SJCRH30 (cell line): Measurements from ENCODE around the gene TAS1R1. TPM values are rescaled to one million over a fixed set of nuclear protein-coding genes. Genes with fewer than 3 reads are reported as not detected.

ENCODE experiments used
- DNase-seq, 2 experiments: peaks; one replicate each; pipeline ENCODE4 v3.0.0-alpha.2; 2015 to 2020
- H3K27ac ChIP-seq: fragments of 250-450 bp; sonication (Bioruptor Pico); 2 replicates; pipeline ENCODE4 v1.5.1; 2020; ENCODE audit warnings: mild to moderate bottlenecking, moderate library complexity
- H3K27me3 ChIP-seq: fragments of 250-450 bp; sonication (Bioruptor Pico); 2 replicates; pipeline ENCODE4 v1.5.1; 2020; ENCODE audit warnings: mild to moderate bottlenecking, moderate library complexity
- H3K36me3 ChIP-seq: fragments of 250-450 bp; sonication (Bioruptor Pico); 2 replicates; pipeline ENCODE4 v1.5.1; 2020; ENCODE audit warnings: mild to moderate bottlenecking, moderate library complexity
- H3K4me1 ChIP-seq: fragments of 250-450 bp; sonication (Bioruptor Pico); 2 replicates; pipeline ENCODE4 v1.5.1; 2020; ENCODE audit warnings: mild to moderate bottlenecking, moderate library complexity
- H3K4me3 ChIP-seq: fragments of 250-450 bp; sonication (Bioruptor Pico); 2 replicates; pipeline ENCODE4 v1.5.1; 2020; ENCODE audit warnings: mild to moderate bottlenecking, moderate library complexity
- H3K9me3 ChIP-seq: fragments of 250-450 bp; sonication (Bioruptor Pico); replicated peaks from 2 replicates; pipeline ENCODE4 v1.5.1; 2020; ENCODE audit warnings: mild to moderate bottlenecking, moderate library complexity
- total RNA-seq: library from RNA; depleted of rRNA; stranded (reverse); fragments of >200 nt; shearing (Covaris generic); gene quantifications from 2 replicates; pipeline ENCODE4 v1.2.3, GENCODE V29; 2014

Gene TAS1R1
- total RNA-seq, 1 experiment from 2014 or later, result 0.14 TPM

GRCh38 chr1:6614019-6614928, 59.2 kb downstream of the TAS1R1 start:
- Histone ChIP-seq H3K27ac (peak overlapping the region; percentile 68), H3K4me1 (peaks cover 9% of the 10 kb centered on the region)
- DNase-seq, result peak; percentile 68 to 72

GRCh38 chr1:6614929-6615785, 60.0 kb downstream of the TAS1R1 start:
- Histone ChIP-seq H3K27ac (no peak overlapping the region), H3K36me3 (peaks cover 34% of the 10 kb centered on the region)
- DNase-seq, result no peak

More at GRCh38 chr1:6614019-6614928, 59.2 kb downstream of the TAS1R1 start:
- Histone ChIP-seq H3K27me3 (no peaks in the 10 kb centered on the region), H3K9me3 (no peaks in the 10 kb centered on the region), H3K4me3 (peak overlapping the region; percentile 99), H3K36me3 (peaks cover 26% of the 10 kb centered on the region)

GRCh38 chr1:6619045-6619444, 63.9 kb downstream of the TAS1R1 start:
- Histone ChIP-seq H3K27ac (no peak overlapping the region), H3K27me3 (no peaks in the 10 kb centered on the region), H3K4me1 (peaks cover 15% of the 10 kb centered on the region), H3K4me3 (no peak overlapping the region), H3K36me3 (peaks cover 63% of the 10 kb centered on the region), H3K9me3 (no peaks in the 10 kb centered on the region)
- DNase-seq, result no peak

More at GRCh38 chr1:6614929-6615785, 60.0 kb downstream of the TAS1R1 start:
- Histone ChIP-seq H3K9me3 (no peaks in the 10 kb centered on the region), H3K27me3 (no peaks in the 10 kb centered on the region), H3K4me1 (peaks cover 5% of the 10 kb centered on the region; the same call in 1 of the 2 replicates), H3K4me3 (peak overlapping the region; percentile 99)

GRCh38 chr1:6621429-6622391, 66.6 kb downstream of the TAS1R1 start:
- no peak for DNase-seq
- no peaks in the 10 kb centered on the region for H3K9me3 ChIP-seq
- H3K4me1 ChIP-seq, result peaks cover 19% of the 10 kb centered on the region
- H3K27me3 ChIP-seq, result no peaks in the 10 kb centered on the region
- H3K4me3 ChIP-seq, result no peak overlapping the region
- peaks cover 61% of the 10 kb centered on the region for H3K36me3 ChIP-seq
- no peak overlapping the region for H3K27ac ChIP-seq

- Histone ChIP-seq H3K36me3 (peaks cover 60% of the 10 kb centered on the region), H3K27ac (no peak overlapping the region; the same call in 1 of the 2 replicates), H3K27me3 (no peaks in the 10 kb centered on the region), H3K4me3 (no peak overlapping the region), H3K4me1 (peaks cover 21% of the 10 kb centered on the region), H3K9me3 (no peaks in the 10 kb centered on the region)
- no peak for DNase-seq
Observed at GRCh38 chr1:6622396-6623152, 67.5 kb downstream of the TAS1R1 start.

DNA sequence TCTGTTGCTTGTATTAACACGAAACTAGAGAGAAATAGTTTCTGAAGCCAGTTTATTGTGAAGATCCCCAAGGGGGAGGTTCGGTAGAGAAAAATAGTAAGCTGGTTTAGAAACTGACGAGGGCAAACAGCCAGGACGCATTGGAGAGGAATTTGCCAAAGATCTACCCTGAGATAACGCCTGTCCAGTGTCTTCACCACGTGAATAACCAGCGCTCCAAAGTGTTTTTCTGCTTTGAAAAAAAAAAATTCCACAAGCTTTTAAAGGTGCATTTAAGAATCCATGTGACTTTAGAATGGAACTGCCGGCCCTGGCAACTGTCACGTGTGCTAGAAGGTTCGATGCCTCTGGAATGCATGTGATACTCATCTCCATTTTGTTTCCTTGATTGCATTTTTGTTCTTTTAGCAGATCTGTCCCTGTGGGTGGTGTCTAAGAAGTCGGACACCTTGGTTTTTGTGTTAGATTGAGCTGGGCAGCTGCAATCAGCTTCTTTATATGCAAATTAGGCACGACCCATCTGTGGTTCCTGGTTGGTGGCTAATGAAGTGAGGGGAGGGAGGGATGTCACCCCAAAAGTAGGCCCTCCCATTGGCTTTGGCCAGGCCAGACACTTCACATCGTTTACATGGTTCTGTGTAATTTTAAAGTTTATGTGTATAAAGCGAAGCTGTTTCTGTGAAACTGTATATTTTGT, 68.3 kb downstream of the TAS1R1 start:
- peak; percentile 57 to 69 for DNase-seq
- H3K36me3 ChIP-seq, result peaks cover 56% of the 10 kb centered on the region
- H3K4me1 ChIP-seq, result peaks cover 27% of the 10 kb centered on the region
- H3K27ac ChIP-seq, result peak overlapping the region; percentile 4; the same call in 1 of the 2 replicates
- no peak overlapping the region for H3K4me3 ChIP-seq
- H3K27me3 ChIP-seq, result no peaks in the 10 kb centered on the region
- no peaks in the 10 kb centered on the region for H3K9me3 ChIP-seq

GRCh38 chr1:6624710-6625583, 69.8 kb downstream of the TAS1R1 start, which contains the start of gene THAP3:
TSS of gene THAP3 (plus strand) at chr1:6624868. CDS start at chr1:6625219, 351 bp downstream.
- Histone ChIP-seq H3K4me3 (peak within 1 kb of the TSS; percentile 76), H3K27ac (peak within 1 kb of the TSS; percentile 65), H3K27me3 (no peaks in the 10 kb centered on the region), H3K9me3 (no peaks in the 10 kb centered on the region), H3K4me1 (peaks cover 28% of the 10 kb centered on the region), H3K36me3 (peaks cover 57% of the 10 kb centered on the region)
- DNase-seq, result peak; percentile 93 to 95

DNA sequence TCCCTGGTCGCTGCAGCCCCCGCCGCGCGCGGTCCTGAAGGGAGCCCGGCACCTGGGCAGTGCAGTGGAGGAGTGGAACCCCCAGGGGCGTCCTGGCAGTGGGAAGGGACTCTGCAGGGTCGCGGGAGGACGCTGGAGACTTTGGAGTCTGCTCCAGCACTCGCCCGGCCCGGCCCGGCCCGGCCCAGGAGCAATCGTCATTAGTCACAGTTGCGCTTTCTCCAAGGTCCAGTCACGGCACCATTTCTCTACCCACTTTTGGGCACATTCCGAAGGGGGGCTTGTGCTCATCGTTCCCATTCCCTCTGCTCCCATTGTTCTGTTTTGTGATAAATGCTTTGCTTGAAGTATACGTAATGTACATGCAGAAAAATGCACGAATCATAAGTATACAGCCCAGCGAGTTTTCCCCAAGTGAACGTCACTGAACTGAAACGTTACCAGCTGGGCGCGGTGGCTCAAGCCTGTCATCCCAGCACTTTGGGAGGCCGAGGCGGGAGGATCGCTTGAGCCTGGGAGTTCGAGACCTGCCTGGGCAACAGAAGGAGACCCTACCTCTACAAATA, 70.6 kb downstream of the TAS1R1 start:
- Histone ChIP-seq H3K27me3 (no peaks in the 10 kb centered on the region), H3K36me3 (peaks cover 56% of the 10 kb centered on the region), H3K4me1 (peaks cover 28% of the 10 kb centered on the region), H3K4me3 (peak overlapping the region; percentile 76), H3K9me3 (no peaks in the 10 kb centered on the region), H3K27ac (no peak overlapping the region)
- DNase-seq, result peak in 1 of 2 experiments; percentile 45

GRCh38 chr1:6627031-6627430, 71.9 kb downstream of the TAS1R1 start:
- Histone ChIP-seq H3K27ac (no peak overlapping the region), H3K9me3 (no peaks in the 10 kb centered on the region), H3K36me3 (peaks cover 54% of the 10 kb centered on the region)

DNA sequence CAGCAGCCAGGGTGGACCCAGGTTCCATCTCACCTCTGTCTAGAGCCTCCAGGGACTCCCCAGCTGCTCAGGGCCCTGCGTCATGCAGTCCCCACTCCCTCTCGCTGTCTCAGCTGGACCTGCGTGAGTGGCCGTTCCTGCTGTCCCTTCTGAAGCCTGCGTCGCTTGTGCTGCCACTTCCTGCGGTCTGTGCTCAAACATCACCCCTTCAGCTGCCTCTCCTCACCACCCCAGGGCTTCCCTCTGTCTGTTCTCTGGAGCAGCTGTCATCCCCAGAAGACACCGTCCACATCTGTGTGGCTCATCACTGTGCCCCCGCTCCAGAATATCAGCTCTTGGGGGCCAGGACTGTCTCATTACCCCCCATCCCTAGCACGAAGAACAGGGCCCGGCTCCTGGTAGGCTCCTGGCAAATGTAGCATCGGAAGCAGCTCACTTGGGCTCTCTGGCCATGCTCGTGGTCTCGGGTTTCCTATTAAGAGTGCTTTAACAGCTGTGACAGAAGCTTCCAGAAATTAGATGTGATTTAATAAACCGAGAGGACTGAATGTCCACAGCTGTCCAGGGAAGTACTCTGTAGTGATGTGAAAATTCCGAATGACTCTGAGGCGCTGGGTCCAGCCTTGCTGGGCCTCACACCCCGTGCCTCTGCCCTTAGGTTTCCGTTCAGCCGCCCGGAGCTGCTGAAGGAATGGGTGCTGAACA, 72.9 kb downstream of the TAS1R1 start:
- Histone ChIP-seq H3K4me1 (peaks cover 27% of the 10 kb centered on the region), H3K9me3 (no peaks in the 10 kb centered on the region), H3K27me3 (no peaks in the 10 kb centered on the region), H3K36me3 (peaks cover 53% of the 10 kb centered on the region), H3K27ac (peak overlapping the region; percentile 10; the same call in 1 of the 2 replicates), H3K4me3 (no peak overlapping the region)
- DNase-seq, result peak; percentile 38 to 65

More at GRCh38 chr1:6627031-6627430, 71.9 kb downstream of the TAS1R1 start:
- no peak overlapping the region for H3K4me3 ChIP-seq
- H3K27me3 ChIP-seq, result no peaks in the 10 kb centered on the region
- DNase-seq, result no peak
- H3K4me1 ChIP-seq, result peaks cover 28% of the 10 kb centered on the region

DNA sequence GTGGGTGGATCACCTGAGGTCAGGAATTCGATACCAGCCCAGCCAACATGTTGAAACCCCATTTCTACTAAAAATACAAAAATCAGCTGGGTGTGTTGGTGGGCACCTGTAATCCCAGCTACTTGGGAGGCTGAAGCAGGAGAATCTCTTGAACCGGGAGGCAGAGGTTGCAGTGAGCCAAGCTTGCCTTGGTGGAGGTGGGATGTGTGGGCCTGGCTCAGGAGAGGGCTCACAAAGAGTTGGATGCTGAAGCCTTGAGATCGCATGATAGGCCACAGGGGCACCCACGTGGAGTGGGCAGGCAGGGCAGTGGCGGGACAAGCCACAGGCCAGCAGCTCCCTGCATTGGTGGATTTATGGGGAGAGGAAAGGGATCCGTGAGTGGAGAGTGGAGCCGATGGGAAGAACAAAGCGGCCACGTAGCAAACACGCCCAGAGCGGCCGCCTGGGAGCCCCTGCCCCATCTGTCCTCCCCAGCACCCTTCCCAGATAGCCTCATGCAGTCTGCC, 73.9 kb downstream of the TAS1R1 start:
- Histone ChIP-seq H3K27ac (no peak overlapping the region), H3K36me3 (peaks cover 57% of the 10 kb centered on the region), H3K27me3 (no peaks in the 10 kb centered on the region), H3K4me3 (no peak overlapping the region), H3K9me3 (no peaks in the 10 kb centered on the region), H3K4me1 (peaks cover 29% of the 10 kb centered on the region)
- DNase-seq, result no peak
